DOHH2 (cell line): ENCODE data around the gene PPP1R13B.
A peak's percentile ranks its signal among the peaks of the same experiment; 100 is the strongest.
"Not testable (repeated sequence)": the region's sequence is repeated elsewhere in the genome, so short reads cannot be mapped to it uniquely, and the experiment has no call there.

Source experiments
- H3F3A ChIP-seq: fragments of 200-600 bp; sonication (generic), shearing (Covaris generic); 2 replicates; pipeline ENCODE4 v1.6.0; 2016; ENCODE audit warnings: antibody characterized with exemption, mild to moderate bottlenecking; ENCODE audit not compliant: control insufficient read depth, insufficient read depth
- H3K27ac ChIP-seq: fragments of 200-600 bp; sonication (generic); 2 replicates; pipeline ENCODE4 v1.5.1; 2014; ENCODE audit warnings: low read depth, mild to moderate bottlenecking, low read length, moderate library complexity
- H3K27me3 ChIP-seq: fragments of 200-600 bp; sonication (generic); 2 replicates; pipeline ENCODE4 v1.6.1; 2014; ENCODE audit warnings: mild to moderate bottlenecking, low read length, mixed read lengths; ENCODE audit not compliant: control insufficient read depth
- H3K36me3 ChIP-seq: fragments of 200-600 bp; sonication (generic); 2 replicates; pipeline ENCODE4 v1.6.1; 2014; ENCODE audit warnings: mild to moderate bottlenecking, low read length, moderate library complexity, mixed read lengths; ENCODE audit not compliant: control insufficient read depth
- H3K4me1 ChIP-seq: fragments of 200-600 bp; sonication (generic); 2 replicates; pipeline ENCODE4 v1.6.1; 2014; ENCODE audit warnings: mild to moderate bottlenecking, low read length, mixed read lengths; ENCODE audit not compliant: control insufficient read depth
- H3K4me2 ChIP-seq: fragments of 200-600 bp; sonication (generic); 2 replicates; pipeline ENCODE4 v1.6.0; 2014; ENCODE audit warnings: mild to moderate bottlenecking, low read length, moderate library complexity
- H3K4me3 ChIP-seq: fragments of 200-600 bp; sonication (generic); 2 replicates; pipeline ENCODE4 v1.5.1; 2014; ENCODE audit warnings: mild to moderate bottlenecking, low read length, mixed read lengths
- H3K79me2 ChIP-seq: fragments of 200-600 bp; sonication (generic); 2 replicates; pipeline ENCODE4 v1.6.1; 2014; ENCODE audit warnings: mild to moderate bottlenecking, low read length, mixed read lengths; ENCODE audit not compliant: control insufficient read depth
- H3K9me2 ChIP-seq: fragments of 200-600 bp; sonication (generic); replicated peaks from 2 replicates; pipeline ENCODE4 v1.6.1; 2014; ENCODE audit warnings: mild to moderate bottlenecking, low read length, mixed read lengths; ENCODE audit not compliant: control insufficient read depth
- H3K9me3 ChIP-seq: fragments of 200-600 bp; sonication (generic); 2 replicates; pipeline ENCODE4 v1.6.1; 2014; ENCODE audit warnings: antibody characterized with exemption, low read length, mixed read lengths; ENCODE audit not compliant: control insufficient read depth, insufficient read depth
- H4K20me1 ChIP-seq: fragments of 200-600 bp; sonication (generic); 2 replicates; pipeline ENCODE4 v1.6.0; 2014; ENCODE audit warnings: low read depth, mild to moderate bottlenecking, antibody characterized with exemption, low read length, moderate library complexity; ENCODE audit not compliant: control insufficient read depth, insufficient read depth
- EZH2phosphoT487 ChIP-seq: fragments of 200-600 bp; sonication (generic); IDR thresholded peaks from 2 replicates; pipeline ENCODE4 v1.6.1; 2017; ENCODE audit warnings: borderline replicate concordance, mild to moderate bottlenecking, antibody characterized with exemption, low read length, moderate library complexity, mixed read lengths
- TF ChIP-seq, protein P1 (sequence below): fragments of 200-600 bp; sonication (generic); IDR thresholded peaks from one replicate; pipeline ENCODE4 v1.5.1; 2014; ENCODE audit warnings: antibody characterized with exemption, mild to moderate bottlenecking, low read depth, low read length; ENCODE audit not compliant: poor library complexity, severe bottlenecking

The PPP1R13B gene

DNA sequence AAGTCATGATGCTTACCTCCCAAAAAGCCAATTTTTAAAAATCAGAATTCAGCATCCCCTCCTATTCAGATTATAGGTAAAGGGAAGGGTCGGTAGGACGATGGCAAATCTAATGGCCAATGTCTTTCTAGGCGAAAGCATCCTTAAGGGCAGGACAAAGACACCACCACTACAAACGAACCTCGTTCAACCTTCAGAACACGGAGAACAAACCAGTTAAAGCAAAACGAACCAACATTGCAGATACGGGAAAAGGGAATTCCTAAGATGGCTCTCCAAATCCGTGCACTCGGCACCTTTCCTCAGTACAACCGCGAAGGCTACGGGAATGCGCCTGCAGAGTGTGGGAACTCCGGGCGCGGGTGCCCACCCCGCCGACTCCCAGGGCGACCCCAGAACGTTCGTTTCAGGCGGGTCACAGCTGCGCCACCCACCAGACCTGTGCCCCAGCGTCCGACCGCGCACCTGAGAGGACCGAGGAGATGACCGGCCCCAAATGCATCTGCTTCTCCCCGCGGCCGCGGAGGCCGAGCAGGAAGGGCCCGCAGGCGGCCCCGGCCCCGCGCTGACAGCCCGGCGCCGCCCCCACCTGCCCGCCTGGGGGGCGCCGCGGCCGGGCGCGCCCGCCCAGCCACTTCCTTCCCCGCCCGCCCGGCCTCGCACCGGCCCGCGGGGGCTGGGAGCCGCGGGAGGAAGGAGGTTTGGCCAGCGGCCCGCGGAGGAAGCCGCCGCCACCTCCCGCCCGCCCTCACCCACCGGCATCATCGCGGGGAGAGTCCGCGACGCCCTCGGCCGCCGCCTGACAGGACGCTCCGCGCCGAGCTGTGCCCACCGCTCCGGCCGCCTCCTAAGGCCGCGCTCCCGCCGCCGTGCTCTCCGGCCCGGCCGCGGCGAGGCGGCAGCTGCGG is 578 bp downstream of the PPP1R13B start:
- H3K36me3 ChIP-seq = no peaks in the 10 kb centered on the region
- H3K4me2 ChIP-seq = peak overlapping the region; percentile 99
- peak overlapping the region; percentile 90 for H3K4me3 ChIP-seq
- no peak overlapping the region for H3K27ac ChIP-seq
- H3K79me2 ChIP-seq = peaks cover 10% of the 10 kb centered on the region
- no peak for TF ChIP-seq EZH2phosphoT487
- TF ChIP-seq, protein P1, sequence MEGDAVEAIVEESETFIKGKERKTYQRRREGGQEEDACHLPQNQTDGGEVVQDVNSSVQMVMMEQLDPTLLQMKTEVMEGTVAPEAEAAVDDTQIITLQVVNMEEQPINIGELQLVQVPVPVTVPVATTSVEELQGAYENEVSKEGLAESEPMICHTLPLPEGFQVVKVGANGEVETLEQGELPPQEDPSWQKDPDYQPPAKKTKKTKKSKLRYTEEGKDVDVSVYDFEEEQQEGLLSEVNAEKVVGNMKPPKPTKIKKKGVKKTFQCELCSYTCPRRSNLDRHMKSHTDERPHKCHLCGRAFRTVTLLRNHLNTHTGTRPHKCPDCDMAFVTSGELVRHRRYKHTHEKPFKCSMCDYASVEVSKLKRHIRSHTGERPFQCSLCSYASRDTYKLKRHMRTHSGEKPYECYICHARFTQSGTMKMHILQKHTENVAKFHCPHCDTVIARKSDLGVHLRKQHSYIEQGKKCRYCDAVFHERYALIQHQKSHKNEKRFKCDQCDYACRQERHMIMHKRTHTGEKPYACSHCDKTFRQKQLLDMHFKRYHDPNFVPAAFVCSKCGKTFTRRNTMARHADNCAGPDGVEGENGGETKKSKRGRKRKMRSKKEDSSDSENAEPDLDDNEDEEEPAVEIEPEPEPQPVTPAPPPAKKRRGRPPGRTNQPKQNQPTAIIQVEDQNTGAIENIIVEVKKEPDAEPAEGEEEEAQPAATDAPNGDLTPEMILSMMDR = no peak
- H3K27me3 ChIP-seq = peaks cover 18% of the 10 kb centered on the region
- H4K20me1 ChIP-seq = no peaks in the 10 kb centered on the region
- no peaks in the 10 kb centered on the region; the same call in 1 of the 2 replicates for H3F3A ChIP-seq
- peaks cover 13% of the 10 kb centered on the region for H3K4me1 ChIP-seq
- no peaks in the 10 kb centered on the region for H3K9me3 ChIP-seq
- no peaks in the 10 kb centered on the region for H3K9me2 ChIP-seq

DNA sequence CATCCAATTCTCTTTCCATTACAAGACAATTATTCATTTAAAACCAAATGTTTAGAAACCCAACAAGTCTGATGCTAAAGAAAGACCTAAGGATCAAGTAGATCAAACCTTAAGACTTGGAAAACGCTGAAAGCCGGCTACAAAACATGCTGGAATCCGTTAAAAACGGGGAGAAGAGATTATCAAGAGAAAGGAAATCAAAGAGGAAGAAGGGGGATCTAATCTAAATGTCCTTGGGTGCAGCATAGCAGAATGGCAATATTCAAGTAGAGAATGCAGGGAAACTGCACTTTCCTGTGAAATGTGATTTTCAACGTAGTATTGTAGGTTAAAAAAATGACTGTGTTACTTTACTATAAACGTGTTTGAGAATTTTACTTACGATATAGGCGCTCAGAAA is 1.3 kb downstream of the PPP1R13B start:
- H3K4me1 ChIP-seq = peaks cover 13% of the 10 kb centered on the region
- H3K27me3 ChIP-seq = peaks cover 18% of the 10 kb centered on the region
- no peaks in the 10 kb centered on the region for H3K9me2 ChIP-seq
- TF ChIP-seq, protein P1 = no peak
- TF ChIP-seq EZH2phosphoT487 = no peak
- no peaks in the 10 kb centered on the region for H3K36me3 ChIP-seq
- H3K79me2 ChIP-seq = peaks cover 10% of the 10 kb centered on the region
- peak overlapping the region; percentile 99 for H3K4me2 ChIP-seq
- peak overlapping the region; percentile 90 for H3K4me3 ChIP-seq
- H4K20me1 ChIP-seq = no peaks in the 10 kb centered on the region
- no peak overlapping the region for H3K27ac ChIP-seq
- H3K9me3 ChIP-seq = no peaks in the 10 kb centered on the region
- no peaks in the 10 kb centered on the region; the same call in 1 of the 2 replicates for H3F3A ChIP-seq

DNA sequence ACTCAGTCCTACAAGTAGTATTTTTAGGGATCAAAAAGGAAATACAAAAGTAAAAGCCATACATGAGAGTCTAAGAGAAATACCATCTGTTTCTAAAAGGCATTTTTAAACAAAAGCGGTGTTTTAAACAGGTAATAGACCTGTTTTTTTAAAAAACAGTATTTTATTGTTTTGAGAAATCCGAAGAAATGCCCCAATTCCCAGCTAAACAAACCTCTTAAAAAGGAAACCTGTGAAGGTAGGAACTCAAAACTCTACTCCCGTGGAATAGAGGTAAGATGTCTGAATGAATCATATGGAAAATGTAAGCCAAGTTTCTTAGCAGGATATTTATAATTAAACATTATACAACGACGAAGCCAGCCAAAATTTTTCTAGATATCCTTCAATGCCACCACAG is 2.0 kb downstream of the PPP1R13B start:
- Histone ChIP-seq H3K27ac (no peak overlapping the region), H3K4me3 (no peak overlapping the region), H3K27me3 (peaks cover 18% of the 10 kb centered on the region), H3K4me2 (no peak overlapping the region), H3K9me3 (no peaks in the 10 kb centered on the region), H3K9me2 (no peaks in the 10 kb centered on the region), H3K36me3 (no peaks in the 10 kb centered on the region), H3K79me2 (peaks cover 10% of the 10 kb centered on the region), H3K4me1 (peaks cover 13% of the 10 kb centered on the region), H4K20me1 (no peaks in the 10 kb centered on the region), H3F3A (no peaks in the 10 kb centered on the region; the same call in 1 of the 2 replicates)
- no peak for TF ChIP-seq EZH2phosphoT487
- TF ChIP-seq, protein P1 = no peak

DNA sequence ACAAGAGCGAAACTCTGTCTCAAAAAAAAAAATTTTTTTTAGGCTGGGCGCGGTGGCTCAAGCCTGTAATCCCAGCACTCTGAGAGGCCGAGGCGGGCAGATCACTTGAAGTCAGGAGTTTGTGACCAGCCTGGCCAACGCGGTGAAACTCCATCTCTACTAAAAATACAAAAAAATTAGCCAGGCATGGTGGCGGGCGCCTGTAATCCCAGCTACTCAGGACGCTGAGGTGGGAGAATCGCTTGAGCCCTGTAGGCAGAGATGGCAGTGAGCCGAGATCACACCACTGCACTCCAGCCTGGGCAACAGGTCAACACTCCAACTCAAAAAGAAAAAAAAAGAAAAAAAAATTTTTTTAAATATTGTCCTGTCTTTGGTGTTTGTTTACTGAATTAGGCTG is 6.1 kb downstream of the PPP1R13B start:
- H3K4me2 ChIP-seq, H3K4me3 ChIP-seq, H3K9me3 ChIP-seq, H3K27me3 ChIP-seq, H3K9me2 ChIP-seq, H3K79me2 ChIP-seq, H3F3A ChIP-seq, H4K20me1 ChIP-seq, H3K36me3 ChIP-seq, H3K27ac ChIP-seq, H3K4me1 ChIP-seq: not testable (repeated sequence)
